ENCODE data around the gene NUTM2F.
A peak's percentile ranks its signal among the peaks of the same experiment; 100 is the strongest.
"Not testable (repeated sequence)": the region's sequence is repeated elsewhere in the genome, so short reads cannot be mapped to it uniquely, and the experiment has no call there.

The NUTM2F gene

DNA sequence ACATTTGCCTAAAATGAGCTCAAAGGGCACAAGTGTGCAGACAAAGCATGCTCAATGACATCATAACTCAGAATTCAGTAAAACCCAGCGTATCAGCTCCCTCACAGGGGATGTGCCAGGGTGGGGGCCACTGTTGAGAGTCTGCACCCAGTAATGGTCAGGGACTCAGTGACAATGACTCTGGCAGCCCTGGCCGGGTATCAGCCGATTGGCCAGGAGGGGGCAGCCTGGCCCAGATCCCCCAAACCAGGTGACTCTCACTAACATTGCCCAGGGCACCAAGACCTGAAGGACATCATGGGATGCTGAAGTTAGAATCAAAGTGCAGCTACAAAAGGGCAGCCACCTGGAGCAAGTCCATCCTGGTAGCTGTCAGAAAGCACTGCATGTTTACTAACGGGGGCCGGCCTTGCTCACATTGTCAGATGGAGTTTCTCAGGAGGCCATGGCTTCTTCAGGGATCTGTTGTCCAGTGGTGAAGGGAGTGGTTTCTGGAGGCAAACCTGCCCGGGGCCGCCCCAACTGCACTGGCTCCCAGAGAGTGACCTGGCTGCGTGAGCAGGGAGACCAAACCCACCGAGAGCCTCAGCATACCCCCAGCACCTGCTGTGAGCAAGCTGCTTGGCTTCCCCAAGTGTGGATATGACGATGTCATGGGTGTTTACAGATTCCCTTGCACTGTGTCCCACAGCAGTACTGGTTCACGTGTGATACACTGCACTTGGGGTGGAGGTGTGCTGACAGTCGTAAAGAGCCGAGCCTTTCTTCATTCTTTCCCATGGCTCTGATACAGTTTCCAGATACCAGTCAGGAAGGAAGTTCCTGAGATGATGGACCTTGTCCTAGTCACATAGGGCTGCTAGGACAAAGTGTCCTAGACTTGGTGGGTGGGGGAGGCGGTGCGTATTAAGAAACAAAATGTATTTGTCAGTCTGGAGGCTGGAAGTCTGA lies 13.1 kb downstream of the NUTM2F start:
- DNase-seq (ENCODE audit: low read depth) = not testable (repeated sequence)

DNA sequence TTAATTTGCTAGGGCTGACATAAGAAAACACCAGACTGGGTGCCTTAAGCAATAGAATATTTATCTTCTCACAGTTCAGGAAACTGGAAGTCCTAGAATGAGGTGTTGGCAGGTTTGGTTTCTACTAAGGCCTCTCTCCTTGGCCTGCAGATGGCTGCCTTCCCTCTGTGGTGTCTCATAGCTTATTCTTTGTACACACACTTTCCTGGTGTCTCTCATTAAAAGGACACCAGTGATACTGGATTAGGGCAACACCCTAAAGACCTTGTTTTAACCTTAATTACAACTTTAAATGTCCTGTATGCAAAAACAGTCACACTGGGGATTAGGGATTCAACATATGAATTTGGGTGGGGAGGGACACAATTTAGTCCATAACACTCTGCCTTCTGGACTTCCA lies 25.1 kb downstream of the NUTM2F start:
- no peak for DNase-seq (ENCODE audit: low read depth)

DNA sequence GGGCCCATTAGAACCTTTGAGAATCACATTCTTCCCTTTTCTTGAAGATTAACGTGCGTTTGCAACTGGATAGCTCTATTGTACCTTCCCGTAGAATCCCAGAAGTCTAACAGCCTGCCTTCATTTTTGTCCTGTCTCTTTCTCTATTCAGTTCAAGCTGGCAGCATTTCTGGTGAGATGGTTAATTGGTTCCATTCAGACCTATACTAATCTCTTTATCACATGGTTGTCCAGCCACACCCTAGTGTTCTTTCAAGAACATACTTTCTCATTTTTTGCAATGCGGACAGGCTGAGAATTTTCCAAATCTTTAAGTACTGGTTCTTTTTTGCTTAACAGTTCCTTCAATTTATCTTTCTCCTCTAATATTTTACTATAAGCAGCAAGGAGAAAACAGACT lies 26.0 kb downstream of the NUTM2F start:
- no peak for DNase-seq (ENCODE audit: low read depth)

DNA sequence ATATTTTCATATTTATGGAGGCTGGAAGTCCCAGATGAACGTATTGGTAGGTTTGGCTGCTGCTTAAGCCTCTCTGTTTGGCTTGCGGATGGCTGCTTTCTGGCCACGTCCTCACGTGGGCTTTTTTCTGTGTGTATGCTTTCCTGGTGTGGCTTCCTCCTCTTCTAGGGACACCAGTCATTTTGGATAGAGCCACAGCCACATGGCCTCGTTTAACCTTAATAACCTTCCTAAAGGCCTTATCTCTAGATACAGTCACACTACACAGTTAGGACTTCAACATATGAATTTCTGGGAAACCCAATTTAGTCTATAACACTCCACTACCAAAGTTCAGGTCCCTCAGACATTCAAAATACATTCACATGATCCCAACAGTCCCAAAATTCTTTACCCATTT lies 26.9 kb downstream of the NUTM2F start:
- DNase-seq (ENCODE audit: low read depth) = no peak

DNA sequence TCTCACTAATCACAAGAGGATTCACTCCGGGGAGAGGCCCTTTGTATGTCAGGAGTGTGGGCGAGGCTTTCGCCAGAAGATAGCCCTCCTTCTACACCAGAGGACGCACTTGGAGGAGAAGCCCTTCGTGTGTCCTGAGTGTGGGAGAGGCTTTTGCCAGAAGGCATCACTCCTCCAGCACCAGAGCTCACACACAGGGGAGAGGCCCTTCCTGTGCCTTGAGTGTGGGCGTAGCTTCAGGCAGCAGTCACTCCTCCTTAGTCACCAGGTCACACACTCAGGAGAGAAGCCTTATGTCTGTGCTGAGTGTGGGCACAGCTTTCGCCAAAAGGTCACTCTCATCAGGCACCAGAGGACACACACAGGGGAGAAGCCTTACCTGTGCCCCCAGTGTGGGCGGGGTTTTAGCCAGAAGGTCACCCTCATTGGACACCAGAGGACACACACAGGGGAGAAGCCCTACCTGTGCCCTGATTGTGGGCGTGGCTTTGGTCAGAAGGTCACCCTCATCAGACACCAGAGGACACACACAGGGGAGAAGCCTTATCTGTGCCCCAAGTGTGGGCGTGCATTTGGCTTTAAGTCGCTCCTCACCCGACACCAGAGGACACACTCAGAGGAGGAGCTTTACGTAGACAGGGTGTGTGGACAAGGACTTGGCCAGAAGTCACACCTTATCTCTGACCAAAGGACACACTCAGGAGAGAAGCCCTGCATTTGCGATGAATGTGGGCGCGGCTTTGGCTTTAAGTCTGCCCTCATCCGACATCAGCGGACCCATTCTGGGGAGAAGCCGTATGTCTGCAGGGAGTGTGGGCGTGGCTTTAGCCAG lies 27.8 kb downstream of the NUTM2F start:
- no peak for DNase-seq (ENCODE audit: low read depth)

DNA sequence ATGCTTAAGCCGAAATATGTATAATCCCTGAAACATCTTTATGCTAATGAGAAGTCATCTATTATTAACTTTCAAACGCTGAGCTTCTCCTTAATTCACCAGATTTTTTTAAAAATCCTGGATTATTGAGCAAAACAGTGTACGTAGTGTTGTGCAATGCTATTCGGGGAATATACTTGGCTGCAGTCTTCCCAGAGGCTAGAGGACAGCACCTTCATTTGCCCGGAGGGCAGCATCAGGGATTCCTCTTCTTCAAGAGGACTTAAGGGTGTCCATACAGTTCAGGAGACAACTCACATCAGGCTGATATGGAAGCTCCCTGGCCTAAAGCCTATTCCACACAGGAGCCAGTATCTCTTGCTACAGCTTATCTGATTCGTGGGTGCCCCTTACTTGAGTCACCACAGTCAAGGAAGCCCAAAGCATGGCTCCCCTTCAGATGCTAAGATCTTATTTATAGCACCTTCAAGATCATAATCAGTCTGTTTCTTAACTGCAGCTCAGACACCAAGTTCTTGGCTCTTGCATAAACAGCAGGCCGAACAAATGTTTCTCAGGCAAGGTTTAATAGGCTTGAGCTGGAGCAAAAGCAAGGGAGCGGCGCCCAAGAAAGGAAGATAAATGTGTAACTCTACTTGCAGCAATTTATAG lies 29.4 kb downstream of the NUTM2F start:
- no peak for DNase-seq (ENCODE audit: low read depth)

DNA sequence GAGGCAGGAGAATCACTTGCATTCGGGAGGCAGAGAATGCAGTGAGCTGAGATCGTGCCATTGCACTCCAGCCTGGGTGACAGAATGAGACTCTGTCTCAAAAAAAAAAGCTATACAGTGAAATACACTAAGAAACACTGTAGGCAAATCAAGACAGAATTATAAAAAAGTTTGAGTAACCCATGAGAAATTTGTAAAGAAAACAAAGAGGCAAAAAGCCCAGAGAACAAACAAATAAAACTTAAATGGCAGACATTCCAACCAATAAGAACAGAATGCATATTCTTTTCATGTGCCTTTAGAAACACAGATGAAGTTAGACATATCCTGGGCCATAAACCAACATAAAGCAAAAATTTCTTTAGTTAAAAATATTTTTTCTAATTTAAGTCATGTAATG lies 38.8 kb downstream of the NUTM2F start:
- DNase-seq (ENCODE audit: low read depth) = no peak

DNA sequence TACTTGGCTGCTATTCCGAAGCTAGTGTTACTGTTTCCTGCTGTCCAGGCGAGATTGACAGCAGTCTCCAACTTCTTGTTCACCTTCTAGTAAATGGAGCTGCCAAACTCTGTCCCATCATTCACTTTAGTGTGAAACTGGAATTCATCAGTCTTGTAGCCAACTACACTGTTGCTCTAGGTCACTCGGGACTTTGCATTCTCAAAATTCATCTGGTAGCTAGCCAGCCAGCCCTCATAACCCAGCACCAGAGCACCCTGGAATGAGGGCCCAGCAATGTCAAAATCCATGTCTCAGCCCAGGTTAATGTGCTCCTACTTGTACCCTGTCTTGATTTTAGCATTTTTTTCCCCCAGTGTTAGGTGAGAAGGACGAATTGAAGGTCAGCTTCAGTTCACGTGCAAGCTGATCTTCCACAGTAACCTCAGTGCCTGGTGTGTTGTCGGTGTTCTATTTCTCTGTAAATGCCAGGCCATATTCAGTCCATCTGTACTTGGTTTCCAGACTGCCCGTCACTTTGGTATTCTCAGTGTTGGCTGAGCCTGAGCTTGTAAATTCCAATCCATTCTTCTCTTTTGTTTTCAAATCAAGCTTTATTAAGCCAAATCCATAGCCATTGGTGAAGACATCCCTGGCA lies 40.4 kb downstream of the NUTM2F start:
- DNase-seq (ENCODE audit: low read depth) = no peak

DNA sequence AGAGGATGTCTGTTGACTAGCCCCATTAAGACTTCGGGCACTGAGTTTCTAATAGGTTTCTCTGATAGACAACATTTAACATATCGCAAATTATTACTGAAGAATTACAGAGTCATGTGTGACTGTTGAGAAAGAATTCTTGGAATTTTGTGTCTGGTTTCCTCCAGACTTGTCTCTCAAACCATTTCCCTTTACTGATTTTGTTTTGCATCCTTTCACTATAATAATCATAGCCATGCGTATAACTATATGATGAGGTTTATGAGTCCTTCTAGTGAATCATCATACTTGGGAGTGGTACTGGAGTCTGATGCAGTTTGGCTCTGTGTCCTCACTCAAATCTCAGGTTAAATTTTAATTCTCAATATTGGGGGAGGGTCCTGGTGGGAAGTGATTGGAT lies 42.3 kb downstream of the NUTM2F start:
- peak; percentile 19 for DNase-seq (ENCODE audit: low read depth)

DNA sequence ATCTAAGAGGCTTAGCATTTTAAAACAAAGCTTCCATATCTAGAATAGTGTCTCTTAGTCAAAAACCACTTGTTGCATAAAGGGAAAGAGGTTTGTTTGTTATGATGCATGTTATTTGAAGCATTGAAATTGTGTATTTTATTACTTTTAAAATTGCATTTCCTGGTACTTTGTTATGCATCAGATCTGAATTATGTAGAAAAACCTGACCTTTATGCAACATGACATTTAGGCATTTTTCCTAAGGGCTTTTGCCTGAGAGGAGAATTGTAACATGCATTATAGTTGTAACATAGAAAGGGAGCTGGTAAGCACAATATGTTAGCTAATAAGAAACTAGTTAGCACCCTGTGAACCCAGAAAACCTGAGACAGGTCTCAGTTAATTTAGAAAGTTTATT lies 47.3 kb downstream of the NUTM2F start:
- no peak for DNase-seq (ENCODE audit: low read depth)

DNA sequence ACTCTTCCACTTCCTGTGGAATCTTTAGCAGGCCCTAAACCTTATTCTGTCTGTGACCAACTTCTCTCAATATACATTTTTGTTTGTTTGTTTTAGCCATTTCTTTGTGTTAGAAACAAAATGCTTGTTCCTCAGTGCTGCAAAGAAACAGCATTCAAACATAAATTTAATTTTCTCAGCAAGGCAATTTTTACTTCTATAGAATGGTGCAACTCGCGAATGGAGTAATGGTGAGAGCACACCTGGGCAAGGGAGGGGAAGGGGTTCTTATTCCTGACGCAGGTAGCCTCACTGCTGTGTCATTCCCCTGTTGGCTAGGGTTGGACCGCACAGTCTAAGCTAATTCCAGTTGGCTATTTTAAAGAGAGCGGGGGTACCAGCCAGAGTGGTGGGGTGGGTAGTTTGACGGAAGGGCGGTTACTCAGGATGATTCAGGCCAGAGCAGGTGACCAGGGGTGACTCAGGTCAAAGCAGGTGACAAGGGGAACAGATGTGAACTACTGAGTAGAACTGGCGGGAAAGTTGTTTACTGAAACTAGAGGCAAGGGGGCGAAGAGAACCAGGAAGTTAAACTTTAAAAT lies 47.9 kb downstream of the NUTM2F start:
- DNase-seq (ENCODE audit: low read depth) = no peak

DNA sequence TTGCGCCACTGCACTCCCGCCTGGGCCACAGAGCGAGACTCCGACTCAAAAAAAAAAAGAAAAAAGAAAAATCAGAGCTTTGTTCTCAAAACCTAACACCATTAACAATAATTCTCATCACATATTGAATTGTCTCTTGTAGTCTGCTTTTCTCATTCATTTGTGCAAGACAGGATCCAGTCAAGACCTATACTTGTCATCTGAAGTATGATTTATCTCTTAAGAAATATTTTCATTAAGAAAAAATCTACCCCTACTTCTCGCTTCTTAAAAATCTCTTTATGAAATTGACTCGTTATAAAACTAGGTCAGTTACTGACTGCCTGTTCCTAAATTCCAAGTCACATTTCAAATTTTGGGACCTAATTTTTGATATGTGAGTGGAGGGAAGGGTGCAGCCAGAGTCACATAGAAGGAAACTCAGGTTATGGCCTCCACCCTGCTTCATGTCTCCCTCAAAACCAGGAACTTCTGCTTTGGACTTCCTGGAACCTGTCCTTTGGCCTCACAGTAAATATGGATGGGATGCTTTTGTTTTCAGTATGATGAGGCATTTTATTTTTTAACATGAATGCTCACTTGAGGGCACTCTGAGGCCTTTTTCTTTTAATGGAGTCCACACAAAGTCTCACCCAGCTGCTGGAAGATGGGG lies 50.4 kb downstream of the NUTM2F start:
- DNase-seq (ENCODE audit: low read depth) = no peak

DNA sequence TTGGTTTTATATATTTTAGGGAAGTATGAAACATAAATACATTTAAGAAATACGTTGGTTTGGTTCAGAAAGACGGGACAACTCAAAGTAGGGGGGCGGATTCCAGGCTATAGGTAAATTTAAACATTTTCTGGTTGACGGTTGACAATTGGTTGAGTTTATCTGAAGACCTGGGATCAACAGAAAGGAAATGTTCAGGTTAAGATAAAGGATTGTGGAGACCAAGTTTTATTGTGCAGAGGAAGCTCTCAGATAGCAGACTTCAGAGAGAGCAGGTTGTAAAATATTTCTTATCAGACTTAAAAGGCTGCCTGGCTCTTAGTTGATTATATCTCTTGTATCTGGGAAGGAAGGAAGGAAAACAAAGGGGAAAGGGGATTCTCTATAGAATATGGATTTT lies 51.4 kb downstream of the NUTM2F start:
- not testable (repeated sequence) for DNase-seq (ENCODE audit: low read depth)

DNA sequence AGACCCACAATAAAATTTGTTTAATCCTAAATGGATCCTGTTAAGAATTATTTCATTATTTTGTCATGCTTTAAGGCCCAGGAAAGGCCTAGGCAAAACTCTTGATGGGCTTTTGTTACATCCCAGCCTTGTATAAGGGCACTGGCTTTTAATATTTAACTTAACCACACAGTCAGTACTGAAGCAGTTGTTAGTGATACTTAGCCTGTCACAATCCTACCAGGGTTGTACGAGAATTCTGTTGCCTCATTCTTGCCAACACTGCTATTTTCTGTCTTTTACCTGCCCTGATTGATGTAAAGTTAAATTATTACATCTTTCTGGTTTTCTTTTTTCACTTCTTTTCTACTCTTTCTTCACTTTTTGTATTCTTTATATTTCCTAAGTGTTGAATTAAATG lies 58.4 kb downstream of the NUTM2F start:
- DNase-seq (ENCODE audit: low read depth) = no peak

DNA sequence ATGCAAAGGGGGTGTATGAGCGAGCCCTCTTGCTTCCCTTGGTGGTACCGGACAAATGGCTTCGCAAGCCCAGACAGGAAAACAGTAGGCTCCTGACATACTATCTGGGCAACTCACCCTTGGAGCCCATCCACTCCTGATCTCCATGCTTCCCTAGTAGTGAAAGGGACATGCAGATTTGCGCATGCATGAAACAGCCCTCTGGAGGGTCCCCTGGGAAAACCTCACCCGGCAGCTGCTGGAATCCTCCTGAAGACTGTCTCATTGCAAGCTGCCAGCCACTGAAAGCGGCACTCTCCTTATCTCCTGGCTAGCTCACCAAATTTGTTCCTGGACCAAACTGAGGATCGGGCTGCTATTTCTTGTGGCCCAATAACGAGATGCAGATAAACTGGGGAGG lies 59.2 kb downstream of the NUTM2F start:
- no peak for DNase-seq (ENCODE audit: low read depth)
